A549 (cell line): ENCODE data around the gene BCKDK. TPM values are rescaled to one million over a fixed set of nuclear protein-coding genes. Genes with fewer than 3 reads are reported as not detected.

ENCODE experiments used
- ATAC-seq, 2 experiments: fragments of 200-7000 bp in 1 of 2; fragments of >200 bp in 1 of 2; cut with Nextera tagmentation in 1 of 2; cut with Tn5 transposase in 1 of 2; 3 replicates each; pipeline versions ENCODE4 v1.8.0 to v1.9.1; 2018 to 2020; ENCODE audit warnings: mild to moderate bottlenecking in 1 of 2, moderate library complexity in 1 of 2
- CTCF ChIA-PET: fragments of 300-600 bp; sonication (Branson Sonifier 250); formaldehyde crosslinking; extraction: SDS; loops from one replicate; lab custom pipeline; 2021; ENCODE audit warnings: antibody characterized with exemption, inconsistent platforms; lab: Yijun Ruan, JAX
- POLR2A ChIA-PET: fragments of 350-600 bp; formaldehyde crosslinking; extraction: SDS; loops from one replicate; lab custom pipeline; 2021; ENCODE audit warnings: antibody characterized with exemption, inconsistent platforms; lab: Yijun Ruan, JAX
- DNase-seq, 2 experiments: peaks; one replicate each; pipeline versions ENCODE4 v3.0.0 to v3.0.0-alpha.2; 2011 to 2016; ENCODE audit warnings: low read depth in 1 of 2, low spot score in 1 of 2
- FAIRE-seq: peaks from 2 replicates; lab custom pipeline; 2011; peaks lifted over from hg19 to GRCh38; lab: Jason Lieb, UNC
- H3K27ac ChIP-seq, 2 experiments: fragments of >200 bp; sonication (Bioruptor Twin); formaldehyde crosslinking; 3 replicates each; pipeline ENCODE4 v1.5.1; 2016 to 2017
- H3K4me1 ChIP-seq: fragments of >200 bp; sonication (Bioruptor Twin); formaldehyde crosslinking; 3 replicates; pipeline ENCODE4 v1.6.1; 2016
- H3K4me2 ChIP-seq: fragments of >200 bp; sonication (Bioruptor Twin); formaldehyde crosslinking; 3 replicates; pipeline ENCODE4 v1.6.1; 2016
- H3K4me3 ChIP-seq: fragments of >200 bp; sonication (Bioruptor Twin); formaldehyde crosslinking; 3 replicates; pipeline ENCODE4 v1.5.1; 2016
- H3K9me3 ChIP-seq: fragments of >200 bp; sonication (Bioruptor Twin); formaldehyde crosslinking; 3 replicates; pipeline ENCODE4 v1.6.1; 2016
- BHLHE40 ChIP-seq: IDR thresholded peaks from 2 replicates; pipeline ENCODE4 v1.6.1; 2012; ENCODE audit warnings: low read depth, low read length, inconsistent platforms
- CBX2 ChIP-seq: fragments of 200-600 bp; sonication (generic); IDR thresholded peaks from 2 replicates; pipeline ENCODE4 v1.6.1; 2016; ENCODE audit warnings: low read depth, mild to moderate bottlenecking, borderline replicate concordance
- CEBPB ChIP-seq, 2 experiments: fragments of >200 bp in 1 of 2; sonication (Bioruptor Twin) in 1 of 2; formaldehyde crosslinking in 1 of 2; IDR thresholded peaks; 2 replicates each; pipeline ENCODE4 v1.6.1; 2012 to 2016
- EHF ChIP-seq: fragments of 250-450 bp; sonication (Bioruptor Pico); IDR thresholded peaks from 2 replicates; pipeline ENCODE4 v1.5.0; 2020; ENCODE audit warnings: mild to moderate bottlenecking
- EHMT2 ChIP-seq: fragments of 200-600 bp; sonication (generic); IDR thresholded peaks from 2 replicates; pipeline ENCODE4 v1.6.1; 2016; ENCODE audit warnings: antibody characterized with exemption, low read depth, mild to moderate bottlenecking, moderate library complexity
- EP300 ChIP-seq, 2 experiments: fragments of >200 bp; sonication (Bioruptor Twin); formaldehyde crosslinking; IDR thresholded peaks; 2 replicates in 1 of 2; 3 replicates in 1 of 2; pipeline ENCODE4 v1.6.1; 2016 to 2017
- FOSL2 ChIP-seq, 2 experiments: fragments of 450-650 bp in 1 of 2; fragments of >200 bp in 1 of 2; sonication (Bioruptor Twin) in 1 of 2; formaldehyde crosslinking; IDR thresholded peaks; 2 replicates each; pipeline versions ENCODE4 v1.5.0 to v1.6.1; 2016 to 2020; ENCODE audit warnings: mild to moderate bottlenecking in 1 of 2, moderate library complexity in 1 of 2
- HDAC2 ChIP-seq: fragments of 200-600 bp; sonication (generic); IDR thresholded peaks from 2 replicates; pipeline ENCODE4 v1.6.1; 2016
- HMGXB4 ChIP-seq: fragments of 250-450 bp; sonication (Bioruptor Pico); IDR thresholded peaks from 2 replicates; pipeline ENCODE4 v1.5.0; 2021; ENCODE audit warnings: mild to moderate bottlenecking, moderate library complexity, borderline replicate concordance
- HOXB5 ChIP-seq: fragments of 250-450 bp; sonication (Bioruptor Pico); IDR thresholded peaks from 2 replicates; pipeline ENCODE4 v1.5.0; 2020; ENCODE audit warnings: mild to moderate bottlenecking, moderate library complexity
- KDM5A ChIP-seq: fragments of 200-600 bp; sonication (generic); IDR thresholded peaks from 2 replicates; pipeline ENCODE4 v1.6.1; 2016; ENCODE audit warnings: antibody characterized with exemption, mild to moderate bottlenecking
- MAFK ChIP-seq: fragments of 450-650 bp; IDR thresholded peaks from 2 replicates; pipeline ENCODE4 v1.6.1; 2014; ENCODE audit not compliant: partially characterized antibody
- MYC ChIP-seq: IDR thresholded peaks from 2 replicates; pipeline ENCODE4 v1.6.1; 2012; ENCODE audit warnings: mild to moderate bottlenecking, inconsistent platforms, low read length, improper control_type of control experiment, borderline replicate concordance
- NPAS2 ChIP-seq: fragments of 250-450 bp; sonication (Bioruptor Pico); IDR thresholded peaks from 2 replicates; pipeline ENCODE4 v1.8.0; 2022; ENCODE audit warnings: mild to moderate bottlenecking, moderate library complexity, borderline replicate concordance
- RAD21 ChIP-seq, 2 experiments: fragments of >200 bp in 1 of 2; sonication (Bioruptor Twin) in 1 of 2; formaldehyde crosslinking in 1 of 2; IDR thresholded peaks in 1 of 2; conservative IDR thresholded peaks in 1 of 2; 2 replicates in 1 of 2; 3 replicates in 1 of 2; pipeline ENCODE4 v1.6.1; 2012 to 2018; ENCODE audit warnings: inconsistent platforms in 1 of 2
- RARB ChIP-seq: fragments of 250-450 bp; sonication (Bioruptor Pico); IDR thresholded peaks from 2 replicates; pipeline ENCODE4 v1.8.0; 2021; ENCODE audit warnings: mild to moderate bottlenecking, moderate library complexity
- REST ChIP-seq: fragments of 200-600 bp; sonication (generic); IDR thresholded peaks from 2 replicates; pipeline ENCODE4 v1.6.1; 2016; ENCODE audit warnings: antibody characterized with exemption, mild to moderate bottlenecking, moderate library complexity
- RFX5 ChIP-seq: fragments of 450-650 bp; IDR thresholded peaks from 2 replicates; pipeline ENCODE4 v1.7.1; 2014; ENCODE audit warnings: antibody characterized with exemption, mild to moderate bottlenecking, moderate library complexity
- SMC3 ChIP-seq: fragments of >200 bp; sonication (Bioruptor Twin); formaldehyde crosslinking; IDR thresholded peaks from 3 replicates; pipeline ENCODE4 v1.6.1; 2018; ENCODE audit warnings: inconsistent platforms
- TP53 ChIP-seq: fragments of 250-450 bp; sonication (Bioruptor Pico); IDR thresholded peaks from 2 replicates; pipeline ENCODE4 v1.5.0; 2021; ENCODE audit warnings: mild to moderate bottlenecking, moderate library complexity
- ZFP36 ChIP-seq: fragments of 450-650 bp; IDR thresholded peaks from 2 replicates; pipeline ENCODE4 v1.6.1; 2014; ENCODE audit warnings: borderline replicate concordance; ENCODE audit not compliant: partially characterized antibody
- ZSCAN20 ChIP-seq: fragments of 250-450 bp; sonication (Bioruptor Pico); IDR thresholded peaks from 2 replicates; pipeline ENCODE4 v1.8.0; 2022; ENCODE audit warnings: mild to moderate bottlenecking, moderate library complexity
- WGBS: methylation state at CpG from one replicate; pipeline ENCODE4 v1.1.6; 2017; ENCODE audit errors: missing lambda C conversion rate; 5-methylcytosine and 5-hydroxymethylcytosine counted together
- polyA plus RNA-seq, 4 experiments: library from polyadenylated mRNA; depleted of rRNA in 3 of 4; stranded (reverse); fragments of >200 nt; fragmentation: RNase III in 1 of 4; extraction: RNeasy Plus Mini Kit Qiagen cat#74134 plus additional on column Dnase treatment in 1 of 4; gene quantifications; 2 replicates in 3 of 4; 3 replicates in 1 of 4; pipeline ENCODE4 v1.2.3, GENCODE V29; 2011 to 2017
- TF ChIP-seq, protein P1 (sequence below): IDR thresholded peaks from 2 replicates; pipeline ENCODE4 v1.6.1; 2012
- TF ChIP-seq, protein P2 (sequence below): fragments of 150-350 bp; IDR thresholded peaks from 2 replicates; pipeline ENCODE4 v1.6.1; 2014; ENCODE audit warnings: low read depth, mild to moderate bottlenecking, low read length

Gene BCKDK
- polyA plus RNA-seq, 2 of the 4 experiments (the other 2 are of a cell fraction): 20.7 to 36.7 TPM

- TF ChIP-seq REST (no peak), ZFP36 (no peak), CEBPB (IDR thresholded peaks at IDR 0.05) (no peak), CBX2 (no peak), HMGXB4 (CRISPR knock-in tag) (no peak), EHMT2 (no peak), RFX5 (no peak), EHF (CRISPR knock-in tag) (no peak), HDAC2 (no peak), KDM5A (no peak), SMC3 (no peak), RARB (no peak), MAFK (no peak), TP53 (no peak), EP300 (IDR thresholded peaks at IDR 0.05) (no peak), RAD21 (conservative IDR thresholded peaks at IDR 0.05 in 1 of 2, IDR thresholded peaks at IDR 0.05 in 1 of 2) (no peak)
- TF ChIP-seq, protein P1, sequence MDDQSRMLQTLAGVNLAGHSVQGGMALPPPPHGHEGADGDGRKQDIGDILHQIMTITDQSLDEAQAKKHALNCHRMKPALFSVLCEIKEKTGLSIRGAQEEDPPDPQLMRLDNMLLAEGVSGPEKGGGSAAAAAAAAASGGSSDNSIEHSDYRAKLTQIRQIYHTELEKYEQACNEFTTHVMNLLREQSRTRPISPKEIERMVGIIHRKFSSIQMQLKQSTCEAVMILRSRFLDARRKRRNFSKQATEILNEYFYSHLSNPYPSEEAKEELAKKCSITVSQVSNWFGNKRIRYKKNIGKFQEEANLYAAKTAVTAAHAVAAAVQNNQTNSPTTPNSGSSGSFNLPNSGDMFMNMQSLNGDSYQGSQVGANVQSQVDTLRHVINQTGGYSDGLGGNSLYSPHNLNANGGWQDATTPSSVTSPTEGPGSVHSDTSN: no peak
- peaks cover 15% of the 10 kb centered on the region for H3K4me1 ChIP-seq
- CTCF ChIA-PET: interaction anchor here (0.7 to 1.6 kb wide), 3 partner anchors 11 to 36 kb away, joined by 3 to 9 read pairs (median 4); partner anchors contain the start of genes ZNF646 and ZNF668
- no peaks in the 10 kb centered on the region for H3K9me3 ChIP-seq
- FAIRE-seq (no peak), ATAC-seq (no peak), DNase-seq (no peak)
- H3K27ac ChIP-seq: peak overlapping the region in 1 of 2 experiments; percentile 91; a peak in 1 of 6 replicates
- H3K4me2 ChIP-seq: no peak overlapping the region
- H3K4me3 ChIP-seq: no peak overlapping the region
- WGBS: 93% methylated on average over 28 of the region's 28 CpGs
- POLR2A ChIA-PET: interaction anchor here (1.3 kb wide), 1 partner anchor 11 kb away, joined by 4 read pairs; the partner anchor contains the start of gene KAT8
Observed at GRCh38 chr16:31106509-31107464, 1.4 kb upstream of the BCKDK start.

DNA sequence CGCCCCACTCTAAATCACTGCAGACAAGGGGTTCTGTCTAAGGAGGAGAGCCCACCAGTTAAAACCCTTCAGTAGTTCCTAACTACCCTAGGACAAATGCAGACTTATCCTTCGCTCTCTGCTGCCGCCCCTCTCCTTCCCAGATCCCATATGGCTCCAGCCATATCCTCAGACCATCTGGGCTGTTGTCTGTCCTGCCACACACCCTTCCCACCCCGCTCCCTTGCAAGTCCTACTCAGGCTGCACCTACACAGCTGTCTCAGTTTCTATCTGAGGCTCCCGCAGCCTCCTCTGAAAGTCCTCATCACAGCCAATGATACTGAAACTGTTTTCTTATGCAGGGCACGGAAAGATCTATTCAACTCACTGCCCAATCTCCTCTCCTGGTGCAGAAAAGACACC, 720 bp upstream of the BCKDK start:
- ChIA-PET CTCF (interaction anchor here (1.4 to 1.6 kb wide), 2 partner anchors 34 to 35 kb away, joined by 3 to 9 read pairs; partner anchors contain the start of genes ZNF646 and ZNF668), POLR2A (interaction anchor here (1.3 kb wide), 1 partner anchor 10 kb away, joined by 4 read pairs; the partner anchor contains the start of gene KAT8)
- H3K4me2 ChIP-seq: peak overlapping the region; percentile 84
- FAIRE-seq: no peak
- H3K4me1 ChIP-seq: peaks cover 15% of the 10 kb centered on the region
- peak in 1 of 2 experiments; percentile 5; a peak in 3 of 6 replicates for ATAC-seq
- 75% methylated on average over 6 of the region's 6 CpGs for WGBS
- DNase-seq: no peak
- H3K9me3 ChIP-seq: no peaks in the 10 kb centered on the region
- H3K27ac ChIP-seq: peak overlapping the region; percentile 97 to 99
- no peak overlapping the region; the same call in 1 of the 3 replicates for H3K4me3 ChIP-seq
- TF ChIP-seq HOXB5 (CRISPR knock-in tag) (no peak), NPAS2 (no peak), BHLHE40 (no peak), ZSCAN20 (CRISPR knock-in tag) (no peak), FOSL2 (IDR thresholded peaks at IDR 0.05) (no peak), FOSL2 (CRISPR knock-in tag; IDR thresholded peaks at IDR 0.05) (no peak), MYC (no peak)
- TF ChIP-seq, protein P2, sequence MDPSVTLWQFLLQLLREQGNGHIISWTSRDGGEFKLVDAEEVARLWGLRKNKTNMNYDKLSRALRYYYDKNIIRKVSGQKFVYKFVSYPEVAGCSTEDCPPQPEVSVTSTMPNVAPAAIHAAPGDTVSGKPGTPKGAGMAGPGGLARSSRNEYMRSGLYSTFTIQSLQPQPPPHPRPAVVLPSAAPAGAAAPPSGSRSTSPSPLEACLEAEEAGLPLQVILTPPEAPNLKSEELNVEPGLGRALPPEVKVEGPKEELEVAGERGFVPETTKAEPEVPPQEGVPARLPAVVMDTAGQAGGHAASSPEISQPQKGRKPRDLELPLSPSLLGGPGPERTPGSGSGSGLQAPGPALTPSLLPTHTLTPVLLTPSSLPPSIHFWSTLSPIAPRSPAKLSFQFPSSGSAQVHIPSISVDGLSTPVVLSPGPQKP: no peak
